Adrenal gland (tissue), 5 donors: ENCODE results near the gene NIM1K.

Source experiments
- POLR2A ChIP-seq, 2 donors: fragments of 450-650 bp; IDR thresholded peaks; one replicate each; pipeline ENCODE4 v1.6.1; 2017; ENCODE audit warnings: antibody characterized with exemption in 2 of 2, mild to moderate bottlenecking in 2 of 2, moderate library complexity in 1 of 2
- TF ChIP-seq, protein P1 (sequence below), 6 experiments: fragments of 450-650 bp in 4 of 6; fragments of 200-600 bp in 2 of 6; sonication (generic) in 1 of 6; IDR thresholded peaks; 1 replicate in 5 of 6; 2 replicates in 1 of 6; pipeline versions ENCODE4 v1.5.1 to v1.8.0; 2016 to 2021; ENCODE audit warnings: antibody characterized with exemption in 6 of 6, mild to moderate bottlenecking in 2 of 6, moderate library complexity in 1 of 6
- donor health status: DM: no; HTN: no; CAD: no.

DNA sequence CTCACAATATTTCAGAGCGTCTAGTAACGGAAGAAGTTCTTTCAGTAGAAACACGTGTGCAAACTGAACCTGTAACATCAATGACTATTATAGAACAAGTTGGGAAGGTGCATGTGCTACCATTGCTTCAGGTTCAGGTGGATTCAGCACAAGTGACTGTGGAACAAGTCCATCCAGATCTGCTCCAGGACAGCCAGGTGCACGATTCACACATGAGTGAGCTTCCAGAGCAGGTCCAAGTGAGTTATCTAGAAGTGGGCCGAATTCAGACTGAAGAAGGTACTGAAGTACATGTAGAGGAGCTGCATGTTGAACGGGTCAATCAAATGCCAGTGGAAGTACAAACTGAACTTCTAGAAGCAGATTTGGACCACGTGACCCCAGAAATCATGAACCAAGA lies 17.4 kb upstream of the NIM1K start:
- TF ChIP-seq, protein P1, sequence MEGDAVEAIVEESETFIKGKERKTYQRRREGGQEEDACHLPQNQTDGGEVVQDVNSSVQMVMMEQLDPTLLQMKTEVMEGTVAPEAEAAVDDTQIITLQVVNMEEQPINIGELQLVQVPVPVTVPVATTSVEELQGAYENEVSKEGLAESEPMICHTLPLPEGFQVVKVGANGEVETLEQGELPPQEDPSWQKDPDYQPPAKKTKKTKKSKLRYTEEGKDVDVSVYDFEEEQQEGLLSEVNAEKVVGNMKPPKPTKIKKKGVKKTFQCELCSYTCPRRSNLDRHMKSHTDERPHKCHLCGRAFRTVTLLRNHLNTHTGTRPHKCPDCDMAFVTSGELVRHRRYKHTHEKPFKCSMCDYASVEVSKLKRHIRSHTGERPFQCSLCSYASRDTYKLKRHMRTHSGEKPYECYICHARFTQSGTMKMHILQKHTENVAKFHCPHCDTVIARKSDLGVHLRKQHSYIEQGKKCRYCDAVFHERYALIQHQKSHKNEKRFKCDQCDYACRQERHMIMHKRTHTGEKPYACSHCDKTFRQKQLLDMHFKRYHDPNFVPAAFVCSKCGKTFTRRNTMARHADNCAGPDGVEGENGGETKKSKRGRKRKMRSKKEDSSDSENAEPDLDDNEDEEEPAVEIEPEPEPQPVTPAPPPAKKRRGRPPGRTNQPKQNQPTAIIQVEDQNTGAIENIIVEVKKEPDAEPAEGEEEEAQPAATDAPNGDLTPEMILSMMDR (IDR thresholded peaks at IDR 0.05) = no peak
- TF ChIP-seq POLR2A (IDR thresholded peaks at IDR 0.05) = no peak
